MM.1S (cell line): ENCODE measurements around the gene NXN.

Experiments
- DNase-seq: peaks from one replicate; pipeline ENCODE4 v3.0.0-alpha.2; 2015
- H2AFZ ChIP-seq: fragments of 300-600 bp; sonication (generic); 2 replicates; pipeline ENCODE4 v1.6.0; 2016; ENCODE audit warnings: antibody characterized with exemption, low read length
- H3F3A ChIP-seq: fragments of 300-600 bp; sonication (generic); 2 replicates; pipeline ENCODE4 v1.6.1; 2016; ENCODE audit warnings: mild to moderate bottlenecking, antibody characterized with exemption, low read length, moderate library complexity, mixed read lengths; ENCODE audit not compliant: insufficient read depth
- H3K27ac ChIP-seq: fragments of 300-600 bp; sonication (generic); 2 replicates; pipeline ENCODE4 v1.5.1; 2016; ENCODE audit warnings: mild to moderate bottlenecking, low read length
- H3K27me3 ChIP-seq: fragments of 300-600 bp; sonication (generic); replicated peaks from 2 replicates; pipeline ENCODE4 v1.6.0; 2016; ENCODE audit warnings: low read length; ENCODE audit not compliant: insufficient read depth
- H3K36me3 ChIP-seq: fragments of 300-600 bp; sonication (generic); replicated peaks from 2 replicates; pipeline ENCODE4 v1.6.1; 2016; ENCODE audit warnings: mild to moderate bottlenecking, low read length, mixed read lengths; ENCODE audit not compliant: insufficient read depth
- H3K4me1 ChIP-seq: fragments of 300-600 bp; sonication (generic); 2 replicates; pipeline ENCODE4 v1.6.1; 2016; ENCODE audit warnings: low read length, mixed read lengths
- H3K4me2 ChIP-seq: fragments of 300-600 bp; sonication (generic); 2 replicates; pipeline ENCODE4 v1.6.0; 2016; ENCODE audit warnings: low read depth, low read length
- H3K4me3 ChIP-seq: fragments of 300-600 bp; sonication (generic); 2 replicates; pipeline ENCODE4 v1.5.1; 2016; ENCODE audit warnings: low read length, mixed read lengths
- H3K79me2 ChIP-seq: fragments of 300-600 bp; sonication (generic); 2 replicates; pipeline ENCODE4 v1.6.1; 2016; ENCODE audit warnings: mixed run types, low read length, mixed read lengths
- H3K9ac ChIP-seq: fragments of 300-600 bp; sonication (generic); 2 replicates; pipeline ENCODE4 v1.6.1; 2016; ENCODE audit warnings: low read length, mixed read lengths
- H3K9me2 ChIP-seq: fragments of 300-600 bp; sonication (generic); replicated peaks from 2 replicates; pipeline ENCODE4 v1.6.1; 2016; ENCODE audit warnings: mild to moderate bottlenecking, low read length, mixed read lengths; ENCODE audit not compliant: insufficient read depth
- H3K9me3 ChIP-seq: fragments of 300-600 bp; sonication (generic); replicated peaks from 2 replicates; pipeline ENCODE4 v1.6.1; 2016; ENCODE audit warnings: mild to moderate bottlenecking, low read length, mixed read lengths; ENCODE audit not compliant: insufficient read depth
- H4K20me1 ChIP-seq: fragments of 300-600 bp; sonication (generic); 2 replicates; pipeline ENCODE4 v1.6.1; 2016; ENCODE audit warnings: mild to moderate bottlenecking, low read length, moderate library complexity, mixed read lengths; ENCODE audit not compliant: insufficient read depth
- EZH2 ChIP-seq: fragments of 300-600 bp; sonication (generic); optimal IDR thresholded peaks from 2 replicates; pipeline ENCODE3; 2017; ENCODE audit warnings: low read depth, mild to moderate bottlenecking, antibody characterized with exemption, low read length, mixed read lengths
- EZH2phosphoT487 ChIP-seq: fragments of 300-600 bp; sonication (generic); IDR thresholded peaks from 2 replicates; pipeline ENCODE4 v1.6.1; 2018; ENCODE audit warnings: antibody characterized with exemption, low read length
- TF ChIP-seq, protein P1 (sequence below): fragments of 300-600 bp; sonication (generic); IDR thresholded peaks from 2 replicates; pipeline ENCODE4 v1.5.1; 2016; ENCODE audit warnings: antibody characterized with exemption, low read length, mixed read lengths

The NXN gene

DNA sequence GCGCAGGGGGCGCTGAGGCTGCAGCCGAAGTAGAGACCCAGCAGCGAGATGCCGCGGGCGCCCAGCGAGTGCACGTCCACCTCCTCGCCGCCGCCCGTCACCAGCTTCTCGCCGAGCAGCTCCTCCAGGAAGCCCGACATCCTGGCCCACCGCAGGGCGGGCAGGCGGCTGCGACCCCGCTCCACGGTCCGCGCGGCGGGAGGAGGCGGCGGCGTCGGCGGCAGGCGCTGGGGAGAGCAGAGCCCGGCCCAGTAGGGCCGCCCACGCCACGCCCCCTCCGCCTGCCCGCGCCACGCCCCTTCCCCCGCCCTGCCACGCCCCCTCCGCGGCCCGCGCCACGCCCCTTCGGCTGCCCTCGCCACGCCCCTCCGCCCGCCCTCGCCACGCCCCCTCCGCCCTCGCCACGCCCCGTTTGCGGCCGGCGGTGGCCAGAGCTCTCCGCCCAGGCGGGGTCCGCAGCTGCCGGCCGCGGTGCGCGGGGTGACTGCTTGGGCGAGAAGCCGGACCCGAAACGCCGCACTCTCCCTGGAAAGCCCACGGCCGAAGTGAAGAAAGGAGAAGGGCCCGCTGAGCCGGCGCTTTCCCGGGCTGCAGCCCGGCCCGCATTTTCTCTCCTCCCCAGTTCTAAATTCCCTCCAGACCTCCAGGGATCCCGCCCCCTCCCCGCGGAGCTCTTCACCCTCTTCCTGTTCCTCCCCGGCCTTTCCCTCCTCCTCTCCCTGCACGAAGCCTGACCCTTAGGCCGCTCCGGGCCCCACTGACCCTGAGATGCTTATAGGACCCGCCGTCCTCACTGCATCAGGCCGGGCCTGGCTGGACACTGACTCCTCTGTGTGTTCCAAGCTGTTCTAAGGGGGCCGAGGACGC lies at the start of gene NXN:
TSS of gene NXN (minus strand) at position 238 of the 867 bp plus-strand sequence.
- Histone ChIP-seq H3K79me2 (no peaks in the 10 kb centered on the region), H3K27me3 (peaks cover 54% of the 10 kb centered on the region), H3K9me3 (no peaks in the 10 kb centered on the region), H2AFZ (peak within 1 kb of the TSS; percentile 1; the same call in 1 of the 2 replicates), H3K4me2 (peak within 1 kb of the TSS; percentile 76; the same call in 1 of the 2 replicates), H3K4me1 (peaks cover 4% of the 10 kb centered on the region; the same call in 1 of the 2 replicates), H3K36me3 (no peaks in the 10 kb centered on the region), H3F3A (0 out of 2 replicates have a peak, but pooled peaks cover 4% of the 10 kb centered on the region), H3K4me3 (peak within 1 kb of the TSS; percentile 57), H3K27ac (no peak within 1 kb of the TSS), H4K20me1 (no peaks in the 10 kb centered on the region), H3K9ac (no peak within 1 kb of the TSS), H3K9me2 (no peaks in the 10 kb centered on the region)
- peak; percentile 75 for DNase-seq
- TF ChIP-seq EZH2 (no peak), EZH2phosphoT487 (no peak)
- TF ChIP-seq, protein P1, sequence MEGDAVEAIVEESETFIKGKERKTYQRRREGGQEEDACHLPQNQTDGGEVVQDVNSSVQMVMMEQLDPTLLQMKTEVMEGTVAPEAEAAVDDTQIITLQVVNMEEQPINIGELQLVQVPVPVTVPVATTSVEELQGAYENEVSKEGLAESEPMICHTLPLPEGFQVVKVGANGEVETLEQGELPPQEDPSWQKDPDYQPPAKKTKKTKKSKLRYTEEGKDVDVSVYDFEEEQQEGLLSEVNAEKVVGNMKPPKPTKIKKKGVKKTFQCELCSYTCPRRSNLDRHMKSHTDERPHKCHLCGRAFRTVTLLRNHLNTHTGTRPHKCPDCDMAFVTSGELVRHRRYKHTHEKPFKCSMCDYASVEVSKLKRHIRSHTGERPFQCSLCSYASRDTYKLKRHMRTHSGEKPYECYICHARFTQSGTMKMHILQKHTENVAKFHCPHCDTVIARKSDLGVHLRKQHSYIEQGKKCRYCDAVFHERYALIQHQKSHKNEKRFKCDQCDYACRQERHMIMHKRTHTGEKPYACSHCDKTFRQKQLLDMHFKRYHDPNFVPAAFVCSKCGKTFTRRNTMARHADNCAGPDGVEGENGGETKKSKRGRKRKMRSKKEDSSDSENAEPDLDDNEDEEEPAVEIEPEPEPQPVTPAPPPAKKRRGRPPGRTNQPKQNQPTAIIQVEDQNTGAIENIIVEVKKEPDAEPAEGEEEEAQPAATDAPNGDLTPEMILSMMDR, result no peak

DNA sequence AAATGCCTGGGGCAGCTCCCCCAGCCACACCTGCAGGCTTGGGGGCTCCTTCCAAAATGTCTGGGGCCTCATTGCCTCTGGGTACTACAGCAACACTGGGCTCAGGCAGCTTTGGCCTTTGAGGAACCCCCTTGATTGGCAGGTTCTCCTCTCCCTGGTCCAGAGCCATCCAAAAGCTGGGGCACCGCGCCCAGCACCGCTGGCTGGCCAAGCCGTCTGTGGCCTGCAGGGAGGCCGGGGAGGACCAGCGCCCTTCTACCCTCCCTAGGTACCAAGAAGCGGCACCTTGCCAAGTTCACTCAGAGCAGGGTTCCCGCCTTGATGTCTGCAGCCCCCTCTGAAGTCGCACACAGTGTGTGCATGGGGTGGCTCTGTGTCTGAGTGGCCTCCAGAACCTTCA lies 47.5 kb upstream of the NXN start:
- H3K79me2 ChIP-seq, result 0 out of 2 replicates have a peak, but pooled peaks cover 4% of the 10 kb centered on the region
- no peaks in the 10 kb centered on the region for H3K36me3 ChIP-seq
- no peak overlapping the region for H3K4me3 ChIP-seq
- no peaks in the 10 kb centered on the region for H3K9me3 ChIP-seq
- no peaks in the 10 kb centered on the region for H3K9me2 ChIP-seq
- H4K20me1 ChIP-seq, result no peaks in the 10 kb centered on the region
- H3K4me1 ChIP-seq, result no peaks in the 10 kb centered on the region
- no peaks in the 10 kb centered on the region for H3F3A ChIP-seq
- no peak for DNase-seq
- no peak for TF ChIP-seq EZH2phosphoT487
- TF ChIP-seq, protein P1, result no peak
- TF ChIP-seq EZH2, result no peak
- H3K4me2 ChIP-seq, result no peak overlapping the region
- no peak overlapping the region for H2AFZ ChIP-seq
- H3K9ac ChIP-seq, result no peak overlapping the region
- H3K27me3 ChIP-seq, result no peaks in the 10 kb centered on the region
- H3K27ac ChIP-seq, result no peak overlapping the region

DNA sequence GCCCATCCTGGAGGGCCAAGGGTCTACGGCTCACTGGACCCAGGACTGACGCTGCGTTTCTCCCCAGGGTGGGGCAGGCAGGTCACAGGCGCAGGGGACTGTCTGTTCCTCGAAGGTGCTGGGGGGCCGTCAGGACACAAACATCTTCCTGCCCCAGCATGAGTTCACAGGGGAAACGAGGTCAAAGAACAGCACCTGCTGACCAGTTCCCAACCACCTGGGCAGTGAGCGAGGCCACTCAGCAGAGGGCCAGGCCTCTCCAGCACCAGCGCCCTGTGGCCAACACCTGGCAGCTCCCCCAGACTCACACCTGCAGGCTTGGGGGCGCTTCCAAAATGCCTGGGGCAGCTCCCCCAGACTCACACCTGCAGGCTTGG lies 47.0 kb upstream of the NXN start:
- Histone ChIP-seq H3K9me3 (no peaks in the 10 kb centered on the region), H3K4me2 (no peak overlapping the region), H3F3A (no peaks in the 10 kb centered on the region), H3K4me3 (no peak overlapping the region), H3K27ac (no peak overlapping the region), H3K4me1 (no peaks in the 10 kb centered on the region), H3K9me2 (no peaks in the 10 kb centered on the region), H2AFZ (no peak overlapping the region), H4K20me1 (no peaks in the 10 kb centered on the region), H3K27me3 (no peaks in the 10 kb centered on the region), H3K79me2 (0 out of 2 replicates have a peak, but pooled peaks cover 4% of the 10 kb centered on the region), H3K9ac (no peak overlapping the region), H3K36me3 (no peaks in the 10 kb centered on the region)
- DNase-seq, result no peak
- TF ChIP-seq EZH2phosphoT487 (no peak), EZH2 (no peak)
- TF ChIP-seq, protein P1, result no peak
